RKO (cell line): Measurements from ENCODE around the gene TRPM2.
"Not testable (repeated sequence)": the region's sequence is repeated elsewhere in the genome, so short reads cannot be mapped to it uniquely, and the experiment has no call there.

ENCODE experiments used
- DNase-seq: peaks from one replicate; pipeline ENCODE4 v3.0.0-alpha.2; 2016; ENCODE audit warnings: low spot score

The TRPM2 gene

DNA sequence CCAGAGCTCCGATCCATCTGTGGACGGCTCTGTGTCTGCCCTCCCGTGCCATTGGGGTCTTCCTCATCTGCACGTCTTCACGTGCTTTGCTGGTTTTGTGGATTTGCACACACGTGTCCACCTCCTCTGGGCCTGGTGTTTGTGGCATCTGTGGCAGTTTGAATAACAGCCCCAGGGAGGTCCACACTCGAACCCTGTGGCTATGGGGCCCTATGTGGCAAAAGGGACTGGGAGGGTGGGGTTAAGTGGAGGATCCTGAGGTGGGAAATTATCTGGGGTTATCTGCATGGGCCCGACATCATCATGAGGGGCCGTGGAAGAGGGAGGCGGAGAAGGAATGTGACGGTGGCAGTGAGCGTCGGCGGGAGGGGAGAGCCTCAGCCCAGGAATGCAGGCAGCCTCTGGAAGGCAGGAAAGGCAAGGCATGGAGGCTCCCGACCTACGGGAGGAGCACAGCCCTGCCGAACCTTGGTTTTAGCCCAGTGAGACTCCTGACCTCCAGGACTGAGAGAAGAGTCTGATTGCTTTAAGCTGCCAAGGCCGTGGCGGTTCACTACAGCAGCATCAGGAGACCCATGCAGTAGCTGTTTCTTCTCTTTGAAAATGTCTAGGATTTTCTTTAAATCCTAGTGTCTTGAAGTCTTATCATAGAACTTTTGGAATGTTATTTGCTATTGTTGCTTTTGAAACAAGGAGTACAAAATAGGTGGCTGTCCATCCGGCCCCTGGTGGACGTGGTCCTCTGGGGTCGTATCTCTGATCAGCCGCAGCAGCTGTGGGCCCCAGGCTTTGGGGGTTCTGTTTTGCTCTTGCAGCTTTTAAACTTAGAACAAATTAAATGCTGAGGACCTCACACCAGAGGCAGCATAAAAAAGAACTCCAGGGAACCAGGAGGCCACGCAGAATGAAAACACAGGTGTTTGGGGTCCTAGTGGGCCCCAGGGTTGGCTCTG, 61.9 kb downstream of the TRPM2 start:
- no peak for DNase-seq

DNA sequence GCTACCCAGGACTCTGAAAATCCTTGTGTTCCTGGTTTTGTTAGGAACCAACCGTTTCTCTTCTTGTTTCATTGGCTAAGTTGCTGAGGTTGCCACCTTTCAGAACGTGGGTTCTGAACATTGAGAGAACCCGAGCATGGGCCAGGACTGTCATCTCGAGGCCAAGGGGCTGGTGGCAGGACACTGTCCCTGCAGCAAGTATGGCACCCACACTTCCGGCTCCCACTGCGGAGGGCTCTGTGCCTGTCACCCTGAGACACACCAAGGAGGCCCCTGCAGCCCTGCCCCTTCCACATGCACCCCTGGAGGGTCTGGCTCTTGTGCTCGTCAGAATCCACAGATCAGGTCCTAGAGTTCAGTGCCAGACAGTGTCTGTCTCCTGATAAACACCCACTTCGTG, 62.8 kb downstream of the TRPM2 start:
- DNase-seq: no peak

DNA sequence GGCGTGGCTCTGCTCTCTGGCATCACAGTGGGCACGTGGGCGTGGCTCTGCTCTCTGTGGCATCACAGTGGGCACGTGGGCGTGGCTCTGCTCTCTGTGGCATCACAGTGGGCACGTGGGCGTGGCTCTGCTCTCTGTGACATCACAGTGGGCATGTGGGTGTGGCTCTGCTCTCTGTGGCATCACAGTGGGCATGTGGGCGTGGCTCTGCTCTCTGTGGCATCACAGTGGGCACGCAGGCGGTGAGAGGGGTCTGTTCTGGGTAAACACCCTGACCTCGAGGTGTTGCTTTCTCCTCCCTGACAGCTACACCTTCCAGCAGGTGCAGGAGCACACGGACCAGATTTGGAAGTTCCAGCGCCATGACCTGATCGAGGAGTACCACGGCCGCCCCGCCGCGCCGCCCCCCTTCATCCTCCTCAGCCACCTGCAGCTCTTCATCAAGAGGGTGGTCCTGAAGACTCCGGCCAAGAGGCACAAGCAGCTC, 64.2 kb downstream of the TRPM2 start:
- DNase-seq: not testable (repeated sequence)

DNA sequence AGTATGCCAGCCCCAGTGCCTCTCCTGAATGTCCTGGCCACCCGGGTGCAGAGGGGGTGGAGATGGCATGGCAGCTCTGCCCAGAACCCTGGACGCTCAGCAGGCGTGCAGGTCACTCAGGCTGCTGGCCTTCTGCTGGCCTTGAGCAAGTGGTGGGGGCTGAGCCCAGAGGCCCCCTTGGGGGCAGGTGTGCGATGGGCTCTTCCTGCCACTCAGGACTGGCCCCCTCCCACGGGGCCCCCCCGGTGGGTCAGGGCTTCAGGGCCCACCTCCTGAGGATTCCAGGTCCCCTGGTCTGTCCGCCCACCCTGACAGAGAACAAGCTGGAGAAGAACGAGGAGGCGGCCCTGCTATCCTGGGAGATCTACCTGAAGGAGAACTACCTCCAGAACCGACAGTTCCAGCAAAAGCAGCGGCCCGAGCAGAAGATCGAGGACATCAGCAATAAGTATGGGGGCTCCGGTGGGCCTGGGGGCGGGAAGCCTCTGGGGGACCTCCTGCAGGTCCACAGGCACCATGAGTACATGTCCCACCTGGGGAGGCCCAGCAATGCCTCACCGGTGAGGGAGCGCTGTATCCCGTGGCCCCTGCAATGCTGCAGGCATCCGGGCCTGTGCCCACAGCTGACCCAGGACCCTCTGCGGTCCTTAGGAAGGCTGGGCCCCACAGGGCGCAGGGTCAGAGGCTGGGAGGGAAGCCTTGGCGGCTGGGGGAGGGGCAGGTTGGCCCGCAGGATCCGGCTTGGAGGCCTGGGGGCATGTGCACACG, 64.9 kb downstream of the TRPM2 start:
- no peak for DNase-seq

DNA sequence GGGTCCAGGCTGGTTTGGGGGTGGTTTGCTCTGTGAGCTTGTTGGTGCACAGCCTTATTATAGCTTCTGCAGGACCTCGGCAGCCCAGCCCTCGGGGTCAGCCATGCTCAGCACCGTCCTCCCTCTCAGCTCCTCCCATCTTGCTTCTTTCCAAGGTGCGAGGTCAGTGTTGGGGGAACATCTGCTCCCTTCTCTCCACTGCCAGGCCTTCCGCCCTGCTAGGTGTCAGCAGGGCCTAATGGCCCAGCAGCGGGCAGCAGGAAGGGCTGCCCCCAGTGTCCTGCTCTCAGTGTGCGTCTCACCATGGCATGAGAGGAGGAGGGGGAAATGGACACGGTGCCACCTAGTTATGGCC, 65.4 kb downstream of the TRPM2 start:
- DNase-seq: no peak

DNA sequence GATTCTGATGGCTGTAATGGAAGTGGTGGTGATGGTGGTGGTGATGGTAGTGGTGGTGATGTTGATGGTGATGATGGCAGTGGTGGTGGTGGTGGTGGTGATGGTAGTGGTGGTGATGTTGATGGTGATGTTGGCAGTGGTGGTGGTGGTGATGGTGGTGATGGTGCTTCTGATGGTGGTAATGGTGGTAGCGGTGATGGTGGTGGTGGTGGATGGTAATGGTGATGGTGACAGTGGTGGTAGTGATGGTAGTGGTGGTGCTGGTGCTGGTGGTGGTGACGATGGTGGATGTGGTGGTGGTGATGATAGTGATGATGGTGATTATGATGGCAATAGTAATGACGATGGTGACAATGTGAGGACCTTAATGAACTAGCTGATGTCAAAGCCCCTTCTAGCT, 66.3 kb downstream of the TRPM2 start:
- DNase-seq: no peak

DNA sequence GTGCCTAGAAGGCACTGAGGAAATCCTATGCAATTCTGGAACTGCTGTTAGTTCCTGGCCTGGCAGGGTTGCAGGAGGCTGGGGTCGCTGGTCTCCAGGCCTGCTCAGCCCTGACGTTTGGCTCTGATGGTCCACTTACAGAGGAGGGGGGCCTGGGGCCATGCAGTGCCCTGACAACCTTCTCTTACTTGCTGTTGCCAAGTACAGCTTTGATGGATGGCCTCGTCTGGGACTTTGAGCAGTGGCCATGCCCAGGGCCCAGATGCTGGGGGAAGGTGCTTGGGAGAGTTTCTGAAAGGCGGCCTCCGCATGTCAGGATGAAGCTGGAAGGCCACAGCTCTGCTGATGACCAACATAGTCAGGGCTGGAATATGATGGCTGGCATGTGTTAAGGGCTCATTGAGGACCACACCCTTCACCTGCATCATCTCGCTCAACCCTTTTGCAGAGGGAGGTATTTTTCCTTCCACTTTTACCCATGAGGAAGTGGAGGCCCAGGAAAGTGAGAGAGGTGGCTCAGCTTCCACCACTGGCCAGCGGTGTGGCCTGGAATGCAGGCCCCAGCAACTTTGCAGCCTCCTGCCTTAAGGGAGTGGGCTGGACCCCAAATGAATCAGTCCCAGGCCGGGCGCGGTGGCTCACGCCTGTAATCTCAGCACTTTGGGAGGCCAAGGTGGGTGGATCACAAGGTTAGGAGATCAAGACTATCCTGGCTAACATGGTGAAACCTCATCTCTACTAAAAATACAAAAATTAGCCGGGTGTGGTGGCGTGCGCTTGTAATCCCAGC, 67.2 kb downstream of the TRPM2 start:
- DNase-seq: no peak

DNA sequence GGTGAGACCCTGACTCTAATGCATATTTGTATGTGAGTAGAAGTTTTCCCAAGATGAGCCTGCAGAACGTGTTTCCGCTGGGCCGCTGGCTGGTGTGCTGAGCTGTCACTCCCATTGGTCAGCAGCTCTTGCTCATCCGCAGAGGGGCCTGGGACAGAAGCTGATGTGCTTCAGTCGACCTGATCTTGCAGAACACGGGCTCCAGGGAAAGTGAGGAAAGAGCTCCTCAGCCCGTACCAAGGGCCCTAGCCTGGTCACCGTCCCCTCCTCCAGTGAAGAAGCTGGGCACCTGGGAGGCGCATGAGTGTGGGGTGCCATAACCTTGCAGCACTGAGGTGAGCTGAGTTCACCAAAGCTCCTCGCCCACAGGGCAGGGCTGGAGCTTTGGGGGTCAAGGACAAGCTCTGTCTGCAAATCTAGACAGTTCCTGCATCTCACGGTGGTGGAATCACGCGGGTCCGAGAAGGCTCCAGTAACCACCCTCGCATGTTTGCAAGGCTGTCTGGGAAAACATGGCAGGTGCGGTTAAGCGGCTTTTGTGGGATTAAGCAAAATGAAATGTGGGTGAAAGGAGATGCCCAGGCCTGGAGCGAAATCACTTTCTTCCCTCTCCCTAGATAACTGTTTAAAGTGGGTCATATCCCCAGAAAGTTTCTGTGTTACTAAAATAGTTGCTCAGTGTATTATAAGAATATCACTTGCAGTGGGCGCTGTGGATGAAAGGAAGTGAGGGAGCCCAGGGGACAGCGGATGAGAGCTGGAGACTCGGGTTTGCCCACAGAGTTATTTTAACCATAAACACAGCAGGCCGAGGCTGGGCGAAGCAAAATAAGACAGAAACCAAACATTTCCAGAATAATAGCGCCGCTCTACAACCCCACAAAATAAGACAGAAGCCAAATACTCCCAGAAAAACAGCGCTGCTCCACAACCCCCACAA, 68.8 kb downstream of the TRPM2 start:
- DNase-seq: no peak

DNA sequence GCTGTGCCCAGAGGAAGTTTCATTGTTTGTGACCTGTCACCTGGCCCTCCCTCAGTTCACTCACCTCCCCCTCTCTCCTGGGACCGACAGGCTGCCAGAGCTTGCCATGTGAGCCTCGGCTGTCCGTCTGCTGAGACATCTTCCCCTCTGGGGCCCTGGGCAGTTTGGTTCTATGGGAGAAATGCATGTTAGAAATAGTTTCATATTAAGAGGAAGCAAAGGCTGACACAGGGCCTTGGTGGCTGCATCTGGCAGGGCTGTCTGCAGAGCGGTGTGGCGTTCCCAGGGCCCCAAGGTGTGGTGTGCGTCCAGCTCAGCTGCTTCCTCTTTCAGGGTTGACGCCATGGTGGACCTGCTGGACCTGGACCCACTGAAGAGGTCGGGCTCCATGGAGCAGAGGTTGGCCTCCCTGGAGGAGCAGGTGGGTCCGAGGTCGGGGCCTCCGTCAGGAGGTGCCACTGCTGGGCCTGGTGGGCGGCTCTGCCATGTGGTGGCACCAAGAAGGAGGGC, 69.9 kb downstream of the TRPM2 start:
- DNase-seq: no peak

DNA sequence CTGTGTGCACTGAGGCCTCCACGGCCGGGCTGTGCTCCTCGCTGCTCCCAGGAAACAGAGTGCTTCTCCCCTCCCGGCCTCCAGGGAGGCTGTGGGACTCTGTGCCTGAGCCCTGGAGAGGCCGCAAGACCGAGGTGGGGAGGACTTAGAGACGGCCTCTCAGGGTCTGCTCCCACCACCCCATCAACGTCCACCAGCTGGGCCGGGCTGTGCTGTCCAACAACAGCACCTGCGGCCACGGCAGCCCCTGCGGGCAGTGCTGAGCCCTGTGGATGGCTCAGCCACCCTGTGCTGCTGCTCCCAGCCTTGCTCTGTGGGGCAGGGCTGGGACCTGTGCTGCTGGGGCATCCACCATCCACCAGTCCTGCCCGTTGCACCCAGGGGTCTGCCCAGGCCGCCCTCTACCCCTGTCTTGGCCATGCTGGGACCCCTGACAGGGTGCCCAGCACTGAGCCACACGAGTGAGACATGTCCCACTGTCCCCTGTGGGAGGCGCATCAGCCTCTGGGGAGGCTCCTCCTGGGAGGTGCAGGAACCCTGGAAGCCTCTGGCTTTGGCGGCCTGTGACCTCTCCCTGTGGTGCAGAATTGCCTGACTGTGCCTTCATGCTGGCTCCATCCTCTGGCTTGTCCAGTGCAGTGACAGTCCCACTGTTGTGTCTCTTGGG, 70.7 kb downstream of the TRPM2 start:
- DNase-seq: no peak

DNA sequence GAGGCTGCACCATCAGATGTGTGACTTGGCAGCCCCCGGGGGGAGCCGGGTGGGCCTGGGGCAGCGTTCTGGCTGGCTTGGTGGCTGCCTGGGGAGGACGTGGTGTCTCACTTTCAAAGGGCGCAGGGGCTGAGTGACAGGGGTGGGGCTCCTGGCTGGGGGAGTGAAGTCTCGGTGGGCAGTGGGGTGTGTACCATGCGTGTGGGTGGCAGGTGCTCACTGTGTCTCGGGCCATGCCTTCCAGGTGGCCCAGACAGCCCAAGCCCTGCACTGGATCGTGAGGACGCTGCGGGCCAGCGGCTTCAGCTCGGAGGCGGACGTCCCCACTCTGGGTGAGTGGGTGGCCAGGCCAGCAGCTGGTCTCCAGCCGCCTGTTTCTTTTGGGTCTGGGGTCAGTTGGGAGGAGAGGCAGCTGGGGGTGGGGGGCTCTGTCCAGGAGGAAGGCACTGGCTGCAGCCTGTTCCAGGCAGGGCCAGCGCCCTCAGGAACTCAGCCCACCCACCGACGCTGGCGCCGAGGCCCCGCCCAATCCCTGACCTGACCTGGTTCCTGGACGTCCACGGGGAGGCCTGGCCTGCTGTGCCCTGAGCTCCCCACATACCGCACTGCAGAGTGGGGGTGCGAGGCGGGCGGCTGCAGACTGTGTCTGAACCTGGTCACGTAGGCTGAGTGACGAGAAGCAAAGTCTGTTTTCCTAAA, 71.3 kb downstream of the TRPM2 start:
- no peak for DNase-seq

DNA sequence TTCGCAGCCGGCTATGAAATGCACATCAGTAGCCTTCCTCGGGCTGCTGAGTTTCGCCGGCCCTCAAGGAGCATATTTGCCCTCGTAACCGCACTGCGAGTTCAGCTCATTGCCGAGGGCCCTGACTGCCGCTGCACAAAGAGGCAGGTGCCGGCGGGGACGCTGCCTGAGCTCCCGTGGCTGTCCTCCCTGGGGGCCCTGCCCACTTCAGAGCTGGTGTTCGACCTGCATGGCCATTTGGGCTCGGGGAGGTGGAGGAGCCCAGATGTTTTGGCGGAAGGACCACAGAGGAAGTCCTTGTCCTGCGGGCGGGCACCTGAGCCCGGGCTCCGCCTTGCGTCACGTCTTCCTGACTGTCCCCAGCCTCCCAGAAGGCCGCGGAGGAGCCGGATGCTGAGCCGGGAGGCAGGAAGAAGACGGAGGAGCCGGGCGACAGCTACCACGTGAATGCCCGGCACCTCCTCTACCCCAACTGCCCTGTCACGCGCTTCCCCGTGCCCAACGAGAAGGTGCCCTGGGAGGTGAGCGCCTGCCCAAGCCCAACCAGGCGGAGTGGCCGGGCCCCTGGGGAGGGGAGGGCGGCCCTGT, 72.0 kb downstream of the TRPM2 start:
- no peak for DNase-seq

DNA sequence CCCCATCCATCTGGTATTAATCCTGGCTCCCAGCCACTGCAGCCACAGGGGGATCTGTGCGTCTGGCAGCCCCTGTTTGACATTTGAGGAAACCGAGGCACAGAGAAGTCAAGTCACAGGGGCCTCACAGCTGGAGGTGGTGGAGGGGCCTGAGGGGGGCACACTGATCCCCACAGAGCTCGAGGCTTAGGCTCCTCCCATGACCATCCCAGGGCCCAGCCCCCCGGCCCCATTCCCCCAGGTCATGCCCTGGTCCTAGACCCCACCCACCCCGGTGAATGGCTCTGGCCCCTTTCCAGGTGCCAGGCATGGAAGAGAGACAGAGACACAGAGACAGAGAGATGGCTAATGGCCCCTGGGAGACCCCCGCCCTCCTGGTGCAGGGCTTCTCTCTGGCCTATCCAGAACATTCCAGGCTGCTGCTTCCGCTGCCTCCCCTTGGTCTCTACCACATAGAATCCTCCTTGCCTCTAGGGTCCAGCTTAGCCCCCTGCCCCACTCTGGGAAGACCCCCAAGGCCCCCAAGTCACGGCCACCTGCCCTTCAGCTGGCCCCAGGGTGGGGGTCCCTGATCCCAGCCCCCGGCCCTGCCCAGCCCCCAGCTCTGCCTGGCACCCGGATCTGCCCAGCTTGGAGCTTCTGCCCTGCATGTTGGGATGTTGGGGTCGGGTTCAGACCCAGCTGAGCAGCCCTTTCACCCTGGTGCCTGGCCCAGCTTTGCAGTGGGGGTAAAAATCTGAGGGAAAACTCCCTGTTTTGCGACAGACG, 72.7 kb downstream of the TRPM2 start:
- no peak for DNase-seq

DNA sequence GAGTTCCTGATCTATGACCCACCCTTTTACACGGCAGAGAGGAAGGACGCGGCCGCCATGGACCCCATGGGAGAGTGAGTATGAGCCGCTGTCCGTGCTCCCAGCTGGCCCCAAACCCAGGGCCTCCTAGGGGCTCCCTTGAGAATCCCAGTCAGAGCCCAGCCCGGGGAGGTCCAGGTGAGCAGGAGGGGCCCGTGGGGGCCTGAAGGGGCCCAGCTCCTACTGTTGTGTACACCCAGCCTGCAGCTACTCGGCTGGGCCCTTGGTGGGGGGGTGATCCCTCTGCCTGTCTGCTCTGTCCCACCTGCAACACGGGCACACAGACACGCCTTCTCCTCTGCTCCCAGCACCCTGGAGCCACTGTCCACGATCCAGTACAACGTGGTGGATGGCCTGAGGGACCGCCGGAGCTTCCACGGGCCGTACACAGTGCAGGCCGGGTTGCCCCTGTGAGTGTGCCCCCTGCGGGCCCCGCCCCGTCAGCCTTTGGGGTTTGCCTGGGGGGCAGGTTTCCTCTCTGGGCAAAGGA, 73.3 kb downstream of the TRPM2 start:
- DNase-seq: no peak

DNA sequence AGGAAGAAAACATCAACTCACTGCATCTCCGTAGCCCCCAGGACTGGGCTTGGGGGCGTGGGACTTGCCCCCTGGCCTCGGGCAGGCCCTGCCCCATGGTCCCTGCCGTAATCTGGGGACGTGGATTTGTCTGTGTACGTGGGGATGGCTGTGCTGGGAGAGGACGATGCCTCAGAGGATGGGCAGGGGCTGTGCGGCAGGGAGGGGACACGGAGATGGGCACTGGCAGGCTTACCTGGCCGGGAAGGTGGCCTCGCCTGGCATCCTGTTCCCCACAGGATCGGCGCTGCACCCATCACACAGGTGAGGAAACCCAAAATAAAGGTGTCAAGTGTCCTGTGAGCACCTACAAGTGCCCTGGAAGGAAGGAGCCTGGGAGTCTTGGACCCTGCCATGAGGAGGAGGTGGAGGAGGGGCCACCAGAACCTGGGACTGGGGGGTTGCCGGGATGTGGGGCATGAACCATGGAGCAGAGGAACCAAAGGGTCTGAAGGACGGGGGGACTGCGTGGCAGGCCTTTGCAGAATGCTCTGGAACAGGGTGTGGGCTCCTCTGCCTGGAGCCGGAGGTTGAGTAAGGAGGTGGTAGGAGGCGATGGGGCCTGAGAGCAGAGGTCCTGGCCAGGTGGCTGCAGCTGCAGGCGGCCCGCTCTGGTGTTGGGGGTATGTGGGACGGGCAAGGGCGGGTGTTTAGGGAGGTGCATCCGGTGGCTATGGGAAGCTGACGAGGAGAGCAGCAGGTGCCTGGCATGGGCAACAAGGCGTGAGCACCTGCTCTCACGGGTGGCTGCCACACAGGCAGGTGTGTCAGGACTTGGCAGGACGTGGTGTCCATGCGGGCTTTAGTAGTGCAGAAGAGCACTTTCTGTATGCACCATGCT, 74.1 kb downstream of the TRPM2 start:
- no peak for DNase-seq

DNA sequence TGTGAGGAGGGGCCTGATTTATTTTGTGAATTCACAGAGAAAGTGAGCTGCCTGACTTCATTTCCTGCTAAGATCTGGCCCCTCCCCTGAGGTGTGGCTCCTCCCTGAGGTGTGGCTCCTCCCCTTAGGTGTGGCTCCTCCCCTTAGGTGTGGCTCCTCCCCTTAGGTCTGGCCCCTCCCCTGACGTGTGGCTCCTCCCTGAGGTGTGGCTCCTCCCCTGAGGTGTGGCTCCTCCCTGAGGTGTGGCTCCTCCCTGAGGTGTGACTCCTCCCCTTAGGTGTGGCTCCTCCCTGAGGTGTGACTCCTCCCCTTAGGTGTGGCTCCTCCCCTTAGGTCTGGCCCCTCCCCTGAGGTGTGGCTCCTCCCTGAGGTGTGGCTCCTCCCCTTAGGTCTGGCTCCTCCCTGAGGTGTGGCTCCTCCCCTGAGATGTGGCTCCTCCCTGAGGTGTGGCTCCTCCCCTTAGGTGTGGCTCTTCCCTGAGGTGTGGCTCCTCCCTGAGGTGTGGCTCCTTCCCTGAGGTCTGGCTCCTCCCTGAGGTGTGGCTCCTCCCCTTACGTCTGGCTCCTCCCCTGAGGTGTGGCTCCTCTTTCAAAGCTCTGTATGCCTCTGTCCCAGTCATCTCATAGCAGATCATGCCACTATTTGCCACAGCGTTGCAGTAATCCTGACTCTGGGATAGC, 75.0 kb downstream of the TRPM2 start:
- DNase-seq: peak; percentile 14

DNA sequence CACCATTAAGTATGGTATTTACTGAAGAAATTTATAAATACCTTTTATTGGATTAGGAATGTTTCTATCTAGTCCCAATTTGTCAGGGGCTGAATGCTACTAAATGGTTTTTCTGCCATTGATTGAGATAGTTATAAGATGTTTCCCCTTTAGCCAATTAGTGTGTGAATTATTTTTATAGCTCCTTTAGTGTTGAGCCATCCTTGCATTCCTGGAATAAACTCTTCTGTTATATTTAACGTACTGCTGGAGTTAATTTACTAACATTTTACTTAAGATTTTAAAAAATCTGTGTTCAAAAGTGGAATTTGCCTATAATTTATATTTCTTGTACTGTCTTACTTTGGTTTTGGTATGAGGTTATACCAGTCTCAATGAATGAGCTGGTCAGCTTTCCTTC, 76.5 kb downstream of the TRPM2 start:
- DNase-seq: no peak
